ENCODE measurements around the gene ERO1B. TPM values are rescaled to one million over a fixed set of nuclear protein-coding genes. Genes with fewer than 3 reads are reported as not detected.

Gene ERO1B
- polyA plus RNA-seq, 1 experiment, result 0.74 TPM

DNA sequence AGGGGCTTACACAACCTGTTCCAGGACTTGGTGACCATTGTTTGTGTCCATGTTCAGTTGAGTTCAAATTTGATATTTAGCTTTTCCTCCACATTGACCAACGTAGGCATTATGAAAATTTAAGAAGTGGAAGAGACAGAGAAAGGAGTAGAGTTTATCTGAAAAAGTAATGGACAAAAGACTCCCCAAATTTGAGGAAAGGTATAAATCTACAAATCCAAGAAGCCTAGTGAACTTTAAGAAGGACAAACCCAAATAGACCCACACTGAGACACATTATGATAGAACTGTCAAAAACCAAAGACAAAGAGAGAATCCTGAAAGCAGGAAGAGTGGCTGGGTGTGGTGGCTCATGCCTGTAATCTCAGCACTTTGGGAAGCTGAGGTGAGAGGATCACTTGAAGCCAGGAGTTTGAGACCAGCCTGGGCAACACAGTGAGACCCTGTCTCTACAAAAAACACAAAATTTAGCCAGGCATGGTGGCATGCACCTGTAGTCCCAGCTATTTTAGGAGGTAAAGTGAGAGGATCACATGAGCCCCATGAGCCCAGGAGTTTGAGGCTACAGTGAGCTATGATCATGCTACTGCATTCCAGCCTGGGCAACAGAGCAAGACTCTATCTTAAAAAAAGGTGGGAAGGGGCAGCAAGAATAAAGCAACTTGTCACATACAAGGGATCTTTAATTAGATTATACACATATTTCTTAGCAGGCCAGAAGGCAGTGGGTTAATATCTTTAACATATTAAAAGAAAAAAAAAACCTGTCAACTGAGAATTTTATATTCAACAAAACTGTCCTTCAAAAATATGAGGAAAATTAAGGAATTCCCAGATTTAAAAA, 41.0 kb upstream of the ERO1B start:
- Histone ChIP-seq H3K4me3 (ENCODE audit: low read depth, low read length) (no peak overlapping the region), H3K27me3 (ENCODE audit: control insufficient read depth, insufficient read depth, low read length) (no peaks in the 10 kb centered on the region), H3K36me3 (ENCODE audit: control insufficient read depth, insufficient read depth, low read length) (no peaks in the 10 kb centered on the region)
- no peak for DNase-seq (ENCODE audit: low read depth)
- ChIA-PET POLR2A (no interaction called here), CTCF (no interaction called here)
- TF ChIP-seq, protein P1, sequence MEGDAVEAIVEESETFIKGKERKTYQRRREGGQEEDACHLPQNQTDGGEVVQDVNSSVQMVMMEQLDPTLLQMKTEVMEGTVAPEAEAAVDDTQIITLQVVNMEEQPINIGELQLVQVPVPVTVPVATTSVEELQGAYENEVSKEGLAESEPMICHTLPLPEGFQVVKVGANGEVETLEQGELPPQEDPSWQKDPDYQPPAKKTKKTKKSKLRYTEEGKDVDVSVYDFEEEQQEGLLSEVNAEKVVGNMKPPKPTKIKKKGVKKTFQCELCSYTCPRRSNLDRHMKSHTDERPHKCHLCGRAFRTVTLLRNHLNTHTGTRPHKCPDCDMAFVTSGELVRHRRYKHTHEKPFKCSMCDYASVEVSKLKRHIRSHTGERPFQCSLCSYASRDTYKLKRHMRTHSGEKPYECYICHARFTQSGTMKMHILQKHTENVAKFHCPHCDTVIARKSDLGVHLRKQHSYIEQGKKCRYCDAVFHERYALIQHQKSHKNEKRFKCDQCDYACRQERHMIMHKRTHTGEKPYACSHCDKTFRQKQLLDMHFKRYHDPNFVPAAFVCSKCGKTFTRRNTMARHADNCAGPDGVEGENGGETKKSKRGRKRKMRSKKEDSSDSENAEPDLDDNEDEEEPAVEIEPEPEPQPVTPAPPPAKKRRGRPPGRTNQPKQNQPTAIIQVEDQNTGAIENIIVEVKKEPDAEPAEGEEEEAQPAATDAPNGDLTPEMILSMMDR (IDR thresholded peaks at IDR 0.05; ENCODE audit: insufficient read depth, low read depth, low read length), result no peak

DNA sequence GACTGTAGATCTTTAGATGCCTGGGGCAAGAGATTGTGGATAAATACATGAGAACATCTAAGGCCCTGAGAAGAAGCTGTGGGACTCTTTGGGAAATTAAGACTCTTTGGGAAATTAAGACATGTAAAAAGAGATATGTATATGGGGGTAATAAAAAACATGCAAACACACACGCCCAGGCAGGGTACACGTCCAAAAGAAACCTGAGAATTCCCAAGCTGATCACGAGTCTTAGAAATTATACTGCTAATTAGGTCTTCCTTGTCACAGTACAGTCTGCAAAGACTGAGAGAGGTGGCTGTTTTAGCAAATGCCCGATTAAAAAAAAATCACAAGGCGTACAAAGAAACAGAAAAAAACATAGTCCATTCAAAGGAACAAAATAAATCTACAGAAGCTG, 39.3 kb upstream of the ERO1B start:
- no peaks in the 10 kb centered on the region for H3K27me3 ChIP-seq (ENCODE audit: control insufficient read depth, insufficient read depth, low read length)
- no peak for DNase-seq (ENCODE audit: low read depth)
- TF ChIP-seq, protein P1 (IDR thresholded peaks at IDR 0.05; ENCODE audit: insufficient read depth, low read depth, low read length), result no peak
- no peaks in the 10 kb centered on the region for H3K36me3 ChIP-seq (ENCODE audit: control insufficient read depth, insufficient read depth, low read length)
- ChIA-PET POLR2A (no interaction called here), CTCF (no interaction called here)
- no peak overlapping the region for H3K4me3 ChIP-seq (ENCODE audit: low read depth, low read length)

- TF ChIP-seq, protein P1 (IDR thresholded peaks at IDR 0.05; ENCODE audit: insufficient read depth, low read depth, low read length), result no peak
- ChIA-PET CTCF (no interaction called here), POLR2A (no interaction called here)
- Histone ChIP-seq H3K36me3 (ENCODE audit: control insufficient read depth, insufficient read depth, low read length) (no peaks in the 10 kb centered on the region), H3K27me3 (ENCODE audit: control insufficient read depth, insufficient read depth, low read length) (no peaks in the 10 kb centered on the region), H3K4me3 (ENCODE audit: low read depth, low read length) (no peak overlapping the region)
- no peak for DNase-seq (ENCODE audit: low read depth)
These were observed 38.9 kb upstream of the ERO1B start for GRCh38 chr1:236320671-236321070.

- Histone ChIP-seq H3K36me3 (ENCODE audit: control insufficient read depth, insufficient read depth, low read length) (no peaks in the 10 kb centered on the region), H3K4me3 (ENCODE audit: low read depth, low read length) (no peak overlapping the region), H3K27me3 (ENCODE audit: control insufficient read depth, insufficient read depth, low read length) (no peaks in the 10 kb centered on the region)
- ChIA-PET POLR2A (no interaction called here), CTCF (no interaction called here)
- DNase-seq (ENCODE audit: low read depth), result no peak
- TF ChIP-seq, protein P1 (IDR thresholded peaks at IDR 0.05; ENCODE audit: insufficient read depth, low read depth, low read length), result no peak
These were observed 38.5 kb upstream of the ERO1B start for GRCh38 chr1:236320214-236320613.

DNA sequence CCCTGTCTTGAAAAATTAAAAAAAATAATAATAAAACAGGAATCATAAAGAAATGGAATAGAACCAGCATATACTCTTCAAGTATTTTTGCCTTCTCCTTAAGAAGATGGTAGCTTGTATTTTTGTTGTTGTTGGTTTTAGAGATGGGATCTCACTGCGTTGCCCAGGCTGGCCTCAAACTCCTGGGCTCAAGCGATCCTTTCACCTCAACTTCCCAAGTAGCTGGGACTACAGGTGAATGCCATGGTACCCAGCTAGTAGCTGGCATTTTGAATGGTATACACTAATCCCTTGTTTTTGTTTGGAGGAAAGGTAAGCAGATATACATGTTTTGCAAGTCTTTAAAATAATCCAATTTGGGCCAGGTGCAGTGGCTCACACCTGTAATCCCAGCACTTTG, 34.7 kb upstream of the ERO1B start:
- Histone ChIP-seq H3K36me3 (ENCODE audit: control insufficient read depth, insufficient read depth, low read length) (no peaks in the 10 kb centered on the region), H3K27me3 (ENCODE audit: control insufficient read depth, insufficient read depth, low read length) (no peaks in the 10 kb centered on the region), H3K4me3 (ENCODE audit: low read depth, low read length) (no peak overlapping the region)
- TF ChIP-seq, protein P1 (IDR thresholded peaks at IDR 0.05; ENCODE audit: insufficient read depth, low read depth, low read length), result no peak
- CTCF ChIA-PET, result no interaction called here
- POLR2A ChIA-PET, result no interaction called here
- DNase-seq (ENCODE audit: low read depth), result no peak
